Endothelial cell of hepatic sinusoid (primary cell): ENCODE results near the gene FHOD3.

Experiments
- in situ Hi-C: cut with HindIII; loops from 2 replicates; pipeline ENCODE4 v1.10.0; 2017; ENCODE audit warnings: low sequenced_read_pairs

The FHOD3 gene

DNA sequence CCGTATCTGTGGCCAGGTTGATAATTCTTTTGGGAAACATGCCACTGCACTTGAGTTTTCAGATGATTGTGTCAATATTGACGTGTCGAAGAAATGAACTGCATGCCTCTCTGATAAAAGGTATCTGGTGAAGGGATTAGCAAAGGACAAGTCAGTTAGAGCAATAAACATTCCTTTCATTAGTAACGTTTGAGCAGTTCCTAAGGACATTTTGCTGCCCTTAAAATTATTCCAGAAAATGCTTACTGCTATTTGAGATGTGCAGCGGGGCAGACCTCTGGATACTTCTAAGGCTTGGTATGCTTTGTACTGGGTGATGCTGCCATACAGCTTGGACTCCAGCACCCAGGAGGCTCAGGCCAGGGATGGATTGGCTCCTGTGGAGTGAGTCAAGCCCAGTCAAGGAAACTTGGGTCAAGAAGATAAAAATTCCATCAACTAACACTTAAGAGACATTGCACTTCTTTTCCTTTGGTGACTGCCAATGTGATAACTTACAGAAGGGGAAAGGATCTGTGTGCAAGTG lies 166.7 kb downstream of the FHOD3 start:
- in situ Hi-C loops, result no loop called here

- in situ Hi-C loops, result no loop called here
Measured at GRCh38 chr18:36465276-36465675, 167.8 kb downstream of the FHOD3 start.

DNA sequence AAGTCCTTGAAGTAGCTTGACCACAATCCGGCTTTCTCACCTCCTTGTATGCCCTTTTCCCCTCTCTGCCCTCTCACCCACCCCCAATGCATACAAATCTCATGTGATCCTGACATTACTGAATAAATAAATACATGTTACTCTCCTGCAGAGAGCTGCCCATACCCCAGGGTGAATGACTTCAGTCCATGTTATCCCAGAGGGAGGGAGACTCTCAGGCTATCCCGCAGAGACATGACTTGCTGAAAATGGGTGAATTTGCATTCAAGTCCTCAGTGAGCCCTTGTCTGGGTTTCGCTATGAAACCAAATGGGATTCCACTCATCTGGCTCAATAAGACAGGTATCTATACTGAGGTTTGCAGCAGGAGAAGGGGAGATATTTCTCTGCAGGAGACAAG lies 168.5 kb downstream of the FHOD3 start:
- in situ Hi-C loops, result no loop called here

GRCh38 chr18:36467614-36468013 lies 170.1 kb downstream of the FHOD3 start:
- in situ Hi-C loops, result no loop called here

- in situ Hi-C loops, result no loop called here
Measured at GRCh38 chr18:36468161-36468560, 170.6 kb downstream of the FHOD3 start.

- in situ Hi-C loops, result no loop called here
Measured at GRCh38 chr18:36469461-36469860, 171.9 kb downstream of the FHOD3 start.

DNA sequence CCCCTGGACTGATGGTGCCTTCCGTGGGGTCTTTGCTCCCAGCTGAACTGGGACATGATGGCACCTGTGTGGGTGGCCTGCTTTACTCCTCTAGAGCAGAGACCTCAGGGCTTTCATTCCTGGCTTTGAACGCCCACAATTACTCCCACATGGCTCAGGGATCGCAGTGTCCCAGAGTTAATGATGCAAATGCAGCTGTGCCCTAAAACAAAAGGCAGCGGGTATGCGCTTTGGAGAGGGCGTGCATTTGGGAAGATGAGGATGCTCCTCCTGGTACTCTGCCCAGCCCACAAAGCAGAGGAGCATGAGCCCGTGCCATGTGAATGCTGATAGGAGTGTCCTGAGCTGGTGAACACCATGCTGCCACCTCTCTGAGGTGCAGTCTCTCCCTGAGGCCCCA lies 173.4 kb downstream of the FHOD3 start:
- in situ Hi-C loops, result no loop called here

DNA sequence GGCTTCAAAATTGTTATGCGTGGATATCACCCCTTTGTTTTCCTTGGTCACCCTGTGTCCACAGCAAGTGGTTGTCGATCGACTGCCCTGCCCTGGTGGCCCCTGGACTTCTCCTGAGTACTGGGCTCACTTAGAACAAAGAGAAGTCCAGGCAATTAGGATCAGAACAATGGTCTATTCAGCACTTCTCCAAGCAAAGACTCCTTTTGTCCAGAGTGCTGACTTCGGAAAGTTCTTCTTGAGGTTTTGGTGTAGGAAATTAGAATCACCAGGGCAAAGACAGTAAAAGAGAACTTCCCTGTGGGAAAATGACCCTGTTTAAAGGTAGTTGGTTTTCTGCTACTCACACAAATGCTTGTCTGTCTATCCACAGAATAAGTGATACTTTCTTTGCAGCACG lies 173.9 kb downstream of the FHOD3 start:
- in situ Hi-C loops, result no loop called here

- in situ Hi-C loops, result no loop called here
Measured at GRCh38 chr18:36476433-36476832, 178.9 kb downstream of the FHOD3 start.

GRCh38 chr18:36477776-36478175 lies 180.3 kb downstream of the FHOD3 start:
- in situ Hi-C loops, result no loop called here

- in situ Hi-C loops, result no loop called here
Measured at GRCh38 chr18:36481201-36481657, 183.7 kb downstream of the FHOD3 start.

DNA sequence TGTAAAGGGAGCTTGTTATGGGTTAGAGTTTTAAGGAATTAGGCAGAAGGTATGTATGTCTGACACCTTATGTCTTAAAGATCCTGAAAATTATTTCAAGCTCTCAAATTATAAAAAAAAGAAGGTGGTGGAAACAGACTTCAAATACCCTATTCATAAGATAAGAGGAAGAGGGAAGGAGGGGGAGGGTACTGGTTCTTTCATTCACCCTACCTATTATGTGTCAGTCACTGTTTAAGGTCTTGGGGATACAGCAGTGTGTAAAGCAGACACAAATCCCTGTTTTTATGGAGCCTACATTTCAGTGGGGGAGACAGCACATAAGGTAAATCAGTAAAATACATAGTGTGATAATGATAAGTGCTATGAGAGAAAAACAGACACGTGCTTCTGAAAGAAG lies 184.4 kb downstream of the FHOD3 start:
- in situ Hi-C loops, result no loop called here

DNA sequence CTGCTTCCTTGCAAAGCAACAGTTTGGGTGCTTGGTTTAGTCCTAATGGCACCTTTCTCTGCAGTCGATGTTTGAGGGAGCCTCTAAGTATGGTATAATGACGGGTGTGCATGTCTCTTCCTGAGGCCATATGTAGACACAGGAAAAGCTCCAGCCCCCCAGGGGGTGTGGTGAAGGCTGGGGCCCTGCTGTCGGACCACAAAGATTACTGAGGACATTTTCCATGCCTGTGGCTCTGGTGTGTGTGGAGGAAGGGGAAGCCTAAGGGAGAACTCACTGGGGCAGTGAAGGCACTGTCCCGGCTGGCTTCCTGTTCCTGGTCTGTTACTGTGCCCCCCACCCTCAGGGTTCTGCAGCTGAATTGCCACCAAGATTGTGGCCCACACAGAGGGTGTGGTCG lies 187.1 kb downstream of the FHOD3 start:
- in situ Hi-C loops, result no loop called here

GRCh38 chr18:36485772-36486171 lies 188.3 kb downstream of the FHOD3 start:
- in situ Hi-C loops, result no loop called here

GRCh38 chr18:36488131-36488530 lies 190.6 kb downstream of the FHOD3 start:
- in situ Hi-C loops, result no loop called here

GRCh38 chr18:36490897-36491296 lies 193.4 kb downstream of the FHOD3 start:
- in situ Hi-C loops, result no loop called here

DNA sequence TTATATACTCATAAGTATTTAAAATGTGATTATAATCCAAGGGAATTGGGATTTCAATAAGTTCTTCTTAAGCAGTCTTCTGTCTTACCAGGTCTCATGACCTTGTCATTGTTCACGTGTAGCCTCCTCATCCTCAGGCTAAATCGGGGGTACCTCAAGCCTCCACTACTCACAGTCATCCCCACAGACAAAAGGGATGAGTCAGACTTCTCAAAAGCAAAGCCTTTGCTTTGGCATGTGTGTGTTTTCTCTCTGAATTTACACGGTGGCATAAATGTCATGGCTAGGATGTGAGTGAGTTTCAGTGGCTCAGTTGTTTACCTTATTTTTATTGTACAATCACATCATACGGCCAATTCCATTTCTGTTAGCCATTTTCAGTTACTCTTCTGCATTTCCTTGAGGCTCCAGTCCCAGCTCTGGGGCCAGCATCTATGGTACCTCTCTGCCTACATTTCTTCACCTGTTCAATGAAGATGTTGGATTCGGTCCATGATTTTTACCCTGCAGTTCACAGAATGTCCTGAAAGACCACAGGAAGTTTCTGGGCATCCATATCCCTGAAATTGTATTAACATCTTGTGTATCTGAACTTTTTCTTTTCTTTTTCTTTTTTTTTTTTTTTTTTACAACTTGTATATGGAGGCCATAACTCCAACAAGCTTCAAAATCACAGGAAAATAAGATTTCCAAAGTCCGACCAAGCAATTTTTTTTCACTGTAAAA lies 195.3 kb downstream of the FHOD3 start:
- in situ Hi-C loops, result no loop called here

DNA sequence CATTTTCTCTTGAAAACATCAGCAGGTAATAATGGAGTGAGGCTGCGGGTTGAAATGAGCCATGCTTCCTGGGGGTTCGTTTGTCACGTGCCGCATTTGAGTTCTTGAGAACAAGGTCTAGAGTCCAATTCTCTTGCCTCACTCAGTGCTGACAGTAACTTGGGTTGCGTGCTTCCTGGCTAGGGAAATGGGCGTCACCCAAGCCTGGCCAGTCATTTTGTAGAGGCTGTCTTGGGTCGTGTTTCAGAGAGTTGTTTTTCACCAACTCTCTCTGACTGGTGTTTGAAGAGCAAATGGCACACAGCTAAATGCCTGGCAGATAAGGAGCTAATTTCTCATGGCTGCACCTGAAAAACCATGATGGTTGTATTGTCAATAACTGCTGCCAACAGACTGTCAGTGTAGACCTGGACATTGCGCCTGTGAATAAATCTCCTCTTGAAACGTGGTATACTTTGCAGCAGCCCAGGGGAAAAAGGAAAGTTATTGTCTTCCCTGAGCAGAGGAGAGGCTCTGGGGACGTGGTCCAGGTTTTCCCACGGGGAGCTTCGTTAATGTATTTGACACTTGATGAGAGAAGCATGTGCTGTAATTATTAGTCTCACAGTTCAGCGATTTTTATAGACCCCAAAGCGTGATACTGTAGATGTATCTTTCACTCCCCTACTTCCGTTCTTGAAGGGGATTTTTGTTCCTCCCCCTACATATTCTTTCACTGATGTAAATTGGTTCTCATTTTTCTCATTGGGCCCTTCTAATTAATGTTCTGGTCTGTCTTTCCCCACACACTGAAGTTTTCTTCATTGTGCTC lies 196.0 kb downstream of the FHOD3 start:
- in situ Hi-C loops, result no loop called here

- in situ Hi-C loops, result no loop called here
Measured at GRCh38 chr18:36494160-36494437, 196.6 kb downstream of the FHOD3 start.

DNA sequence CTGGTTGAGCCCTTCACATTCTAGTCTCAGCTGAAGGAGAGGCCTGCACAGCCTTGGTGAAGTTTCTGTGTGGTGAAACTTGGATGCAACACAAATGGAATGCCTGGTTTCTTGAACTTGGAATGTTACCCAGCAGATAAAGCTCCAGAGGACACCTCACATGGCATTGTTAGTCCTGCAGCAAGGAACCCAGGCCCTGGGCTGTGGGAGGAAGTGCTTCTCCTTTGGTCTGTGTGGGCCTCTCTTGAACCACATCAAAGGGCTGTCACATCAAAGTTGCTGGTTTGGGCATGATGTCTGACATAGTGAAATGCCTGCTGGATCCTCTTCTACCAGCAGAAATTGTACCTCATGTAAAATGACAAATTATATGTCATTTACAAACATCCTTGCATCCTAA lies 198.5 kb downstream of the FHOD3 start:
- in situ Hi-C loops, result no loop called here

GRCh38 chr18:36499938-36500337 lies 202.4 kb downstream of the FHOD3 start:
- in situ Hi-C loops, result no loop called here

DNA sequence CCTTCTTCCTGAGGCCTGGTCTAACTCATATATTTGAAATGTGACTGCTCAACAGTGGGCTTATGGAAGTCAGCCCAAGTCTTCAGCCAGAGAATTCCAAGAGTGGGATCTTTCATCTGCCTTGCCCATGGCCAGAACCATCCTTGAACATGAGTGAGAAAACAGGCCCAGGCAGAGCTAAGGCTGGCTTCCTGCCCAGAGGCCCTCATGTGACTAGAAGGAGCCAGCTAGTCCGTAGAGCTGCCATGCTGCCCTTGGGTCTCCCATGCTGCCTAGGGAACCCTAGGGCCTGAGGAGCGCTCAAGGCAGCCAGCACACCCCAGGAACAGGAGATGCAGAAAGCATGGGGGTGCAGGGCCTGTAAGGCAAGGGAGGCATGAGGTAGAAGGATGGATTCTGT lies 203.6 kb downstream of the FHOD3 start:
- in situ Hi-C loops, result no loop called here
